Fibroblast of skin of back (primary cell): ENCODE measurements around the gene SCUBE1.
A peak's percentile ranks its signal among the peaks of the same experiment; 100 is the strongest.

ENCODE experiments used
- DNase-seq: peaks from one replicate; pipeline ENCODE4 v3.0.0-alpha.2; 2013

Gene SCUBE1

GRCh38 chr22:43277091-43277490 lies 66.1 kb downstream of the SCUBE1 start:
- no peak for DNase-seq

GRCh38 chr22:43276321-43276720 lies 66.9 kb downstream of the SCUBE1 start:
- no peak for DNase-seq

- DNase-seq: no peak
These were observed 67.4 kb downstream of the SCUBE1 start for GRCh38 chr22:43275545-43276317.

GRCh38 chr22:43274595-43275240 lies 68.5 kb downstream of the SCUBE1 start:
- no peak for DNase-seq

GRCh38 chr22:43273902-43274484 lies 69.2 kb downstream of the SCUBE1 start:
- DNase-seq: peak; percentile 52

GRCh38 chr22:43272869-43273318 lies 70.3 kb downstream of the SCUBE1 start:
- DNase-seq: no peak

- no peak for DNase-seq
These were observed 70.9 kb downstream of the SCUBE1 start for GRCh38 chr22:43272301-43272700.

- DNase-seq: no peak
These were observed 72.2 kb downstream of the SCUBE1 start for GRCh38 chr22:43270949-43271348.

GRCh38 chr22:43270314-43270908 lies 72.8 kb downstream of the SCUBE1 start:
- no peak for DNase-seq

- no peak for DNase-seq
These were observed 73.5 kb downstream of the SCUBE1 start for GRCh38 chr22:43269646-43270045.

GRCh38 chr22:43269246-43269645 lies 73.9 kb downstream of the SCUBE1 start:
- DNase-seq: no peak

- no peak for DNase-seq
These were observed 75.1 kb downstream of the SCUBE1 start for GRCh38 chr22:43267981-43268660.

GRCh38 chr22:43267332-43267980 lies 75.7 kb downstream of the SCUBE1 start:
- no peak for DNase-seq

GRCh38 chr22:43266076-43266475 lies 77.1 kb downstream of the SCUBE1 start:
- DNase-seq: no peak

- peak; percentile 59 for DNase-seq
These were observed 79.3 kb downstream of the SCUBE1 start for GRCh38 chr22:43263645-43264514.

- no peak for DNase-seq
These were observed 80.1 kb downstream of the SCUBE1 start for GRCh38 chr22:43262990-43263644.

- DNase-seq: no peak
These were observed 82.6 kb downstream of the SCUBE1 start for GRCh38 chr22:43260331-43261231.

GRCh38 chr22:43257961-43258360 lies 85.2 kb downstream of the SCUBE1 start:
- DNase-seq: no peak

- no peak for DNase-seq
These were observed 85.6 kb downstream of the SCUBE1 start for GRCh38 chr22:43257549-43257948.
